ENCODE data around the gene KCNG2.

GRCh38 chr18:79944126-79944731 lies 146.5 kb downstream of the KCNG2 start:
- TF ChIP-seq CTCF (IDR thresholded peaks at IDR 0.05; ENCODE audit: low read depth, low read length), result no peak
- no peak for TF ChIP-seq EZH2phosphoT487 (IDR thresholded peaks at IDR 0.05; ENCODE audit: low read depth)
